Prostate gland (tissue), 2 donors: ENCODE results near the gene HLA-E. TPM values are rescaled to one million over a fixed set of nuclear protein-coding genes. Genes with fewer than 3 reads are reported as not detected.
"Not testable (repeated sequence)": the region's sequence is repeated elsewhere in the genome, so short reads cannot be mapped to it uniquely, and the experiment has no call there.

Source experiments
- DNase-seq: peaks from one replicate; pipeline ENCODE4 v3.0.0-alpha.2; 2019; ENCODE audit warnings: low spot score
- H3K27ac ChIP-seq, 2 donors: fragments of 200-600 bp; sonication (generic); 2 replicates each; pipeline ENCODE4 v1.5.1; 2017 to 2019
- H3K27me3 ChIP-seq: fragments of 200-600 bp; sonication (generic); replicated peaks from 2 replicates; pipeline ENCODE4 v1.5.1; 2019; ENCODE audit not compliant: insufficient read depth
- H3K36me3 ChIP-seq, 2 donors: fragments of 200-600 bp; sonication (generic); 1 replicate in 1 of 2; 2 replicates in 1 of 2; pipeline versions ENCODE4 v1.5.1 to v1.8.1; 2017 to 2019
- H3K4me1 ChIP-seq: fragments of 200-600 bp; sonication (generic); replicated peaks from 2 replicates; pipeline ENCODE4 v1.5.1; 2019
- H3K4me3 ChIP-seq, 2 donors: fragments of 200-600 bp; sonication (generic); 2 replicates each; pipeline ENCODE4 v1.5.1; 2017 to 2019
- H3K9me3 ChIP-seq: fragments of 200-600 bp; sonication (generic); 2 replicates; pipeline ENCODE4 v1.5.1; 2017
- POLR2A ChIP-seq: fragments of 450-650 bp; IDR thresholded peaks from one replicate; pipeline ENCODE4 v1.6.1; 2016; ENCODE audit warnings: antibody characterized with exemption, mild to moderate bottlenecking
- POLR2AphosphoS5 ChIP-seq: sonication (generic); formaldehyde crosslinking; IDR thresholded peaks from one replicate; pipeline ENCODE4 v1.6.1; 2017; ENCODE audit warnings: antibody characterized with exemption
- WGBS: methylation state at CpG from one replicate; pipeline ENCODE4 v1.1.5; 2018; 5-methylcytosine and 5-hydroxymethylcytosine counted together
- intact Hi-C: fragments of 100-400 bp; cut with DNase I; formaldehyde crosslinking; loops from one replicate; pipeline ENCODE4 v1.14.2; 2022
- total RNA-seq, 2 donors: library from RNA; depleted of rRNA; stranded (reverse); fragments of >200 nt; gene quantifications; one replicate each; pipeline ENCODE4 v1.1.0, GENCODE V29; 2016
- TF ChIP-seq, protein P1 (sequence below), 4 experiments: fragments of 200-600 bp in 2 of 4; fragments of 450-650 bp in 2 of 4; sonication (generic) in 2 of 4; IDR thresholded peaks; 1 replicate in 3 of 4; 2 replicates in 1 of 4; pipeline ENCODE4 v1.5.1; 2016 to 2019; ENCODE audit warnings: antibody characterized with exemption in 4 of 4, mild to moderate bottlenecking in 2 of 4, moderate library complexity in 2 of 4

The HLA-E gene
- total RNA-seq, 2 donors from 2014 or later, result 293 to 354 TPM

DNA sequence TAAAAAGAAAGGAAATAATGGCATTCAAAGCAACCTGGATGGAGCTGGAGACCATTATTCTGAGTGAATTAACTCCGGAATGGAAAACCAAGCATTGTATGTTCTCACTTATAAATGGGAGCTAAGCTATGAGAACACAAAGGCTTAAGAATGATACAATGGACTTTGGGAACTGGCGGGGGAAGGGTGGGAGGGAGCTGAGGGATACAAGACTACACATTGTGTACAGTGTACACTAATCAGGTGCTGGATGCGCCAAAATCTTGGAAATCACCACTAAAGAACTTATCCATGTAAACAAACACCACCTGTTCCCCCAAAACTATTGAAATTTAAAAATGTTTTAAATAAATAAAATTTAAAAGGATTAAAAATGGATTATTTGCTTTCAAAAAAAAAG, 4.1 kb upstream of the HLA-E start:
- H3K36me3 ChIP-seq, result no peaks in the 10 kb centered on the region
- no peak overlapping the region for H3K4me3 ChIP-seq
- H3K4me1 ChIP-seq, result no peaks in the 10 kb centered on the region
- peaks cover 15% of the 10 kb centered on the region for H3K27me3 ChIP-seq
- intact Hi-C loops, result no loop called here
- no peak for TF ChIP-seq POLR2A
- no peaks in the 10 kb centered on the region for H3K9me3 ChIP-seq
- no peak overlapping the region for H3K27ac ChIP-seq
- WGBS, result 81% methylated on average over 3 of the region's 3 CpGs
- no peak for DNase-seq

DNA sequence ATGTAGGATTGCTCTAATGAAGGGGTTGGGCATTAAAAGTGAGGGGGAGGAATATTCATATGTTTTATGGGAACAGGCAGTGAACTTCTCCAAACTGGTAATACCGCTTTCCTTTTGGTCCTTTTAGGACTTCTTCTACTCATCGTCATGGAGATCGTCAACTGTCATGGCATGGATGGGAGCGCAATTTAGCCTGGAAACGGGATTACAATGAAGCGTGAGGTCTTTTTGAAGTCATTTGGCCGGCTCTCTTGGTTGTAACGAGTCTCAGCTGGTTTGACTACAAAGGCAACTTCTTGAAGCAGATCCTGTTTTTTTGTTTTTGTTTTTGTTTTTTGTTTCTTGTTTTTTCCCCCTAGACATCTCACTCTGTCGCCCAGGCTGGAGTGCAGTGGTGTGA, 1.4 kb upstream of the HLA-E start:
- TF ChIP-seq, protein P1, sequence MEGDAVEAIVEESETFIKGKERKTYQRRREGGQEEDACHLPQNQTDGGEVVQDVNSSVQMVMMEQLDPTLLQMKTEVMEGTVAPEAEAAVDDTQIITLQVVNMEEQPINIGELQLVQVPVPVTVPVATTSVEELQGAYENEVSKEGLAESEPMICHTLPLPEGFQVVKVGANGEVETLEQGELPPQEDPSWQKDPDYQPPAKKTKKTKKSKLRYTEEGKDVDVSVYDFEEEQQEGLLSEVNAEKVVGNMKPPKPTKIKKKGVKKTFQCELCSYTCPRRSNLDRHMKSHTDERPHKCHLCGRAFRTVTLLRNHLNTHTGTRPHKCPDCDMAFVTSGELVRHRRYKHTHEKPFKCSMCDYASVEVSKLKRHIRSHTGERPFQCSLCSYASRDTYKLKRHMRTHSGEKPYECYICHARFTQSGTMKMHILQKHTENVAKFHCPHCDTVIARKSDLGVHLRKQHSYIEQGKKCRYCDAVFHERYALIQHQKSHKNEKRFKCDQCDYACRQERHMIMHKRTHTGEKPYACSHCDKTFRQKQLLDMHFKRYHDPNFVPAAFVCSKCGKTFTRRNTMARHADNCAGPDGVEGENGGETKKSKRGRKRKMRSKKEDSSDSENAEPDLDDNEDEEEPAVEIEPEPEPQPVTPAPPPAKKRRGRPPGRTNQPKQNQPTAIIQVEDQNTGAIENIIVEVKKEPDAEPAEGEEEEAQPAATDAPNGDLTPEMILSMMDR (IDR thresholded peaks at IDR 0.05), result no peak
- TF ChIP-seq POLR2AphosphoS5, result no peak
- TF ChIP-seq POLR2A, result no peak

DNA sequence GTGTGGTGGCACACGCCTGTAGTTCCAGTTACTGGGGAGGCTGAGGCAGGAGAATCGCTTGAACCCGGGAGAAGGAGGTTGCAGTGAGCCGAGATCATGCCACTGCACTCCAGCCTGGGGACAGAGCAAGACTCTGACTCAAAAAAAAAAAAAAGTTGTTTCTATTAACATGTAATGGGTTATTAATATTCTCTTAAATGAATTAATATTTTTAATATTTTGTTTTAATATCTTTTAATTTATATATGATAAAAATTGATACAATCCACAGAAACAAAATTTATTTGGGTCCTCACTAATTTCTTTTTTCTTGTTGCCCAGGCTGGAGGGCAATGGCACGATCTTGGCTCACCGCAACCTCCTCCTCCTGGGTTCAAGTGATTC, 620 bp upstream of the HLA-E start:
- intact Hi-C loops, H3K9me3 ChIP-seq, H3K4me1 ChIP-seq, H3K36me3 ChIP-seq, H3K27me3 ChIP-seq, DNase-seq: not testable (repeated sequence)
- H3K4me3 ChIP-seq, result peak overlapping the region; percentile 65 to 69
- peak overlapping the region; percentile 94 to 96 for H3K27ac ChIP-seq
- WGBS, result 93% methylated on average over 6 of the region's 6 CpGs

More for the DNA sequence above, 1.4 kb upstream of the HLA-E start:
- no peak for DNase-seq
- H3K4me3 ChIP-seq, result no peak overlapping the region
- WGBS, result 34% methylated on average over 9 of the region's 9 CpGs
- H3K36me3 ChIP-seq, result peaks cover 0 to 4% of the 10 kb centered on the region in 2 donors
- no peaks in the 10 kb centered on the region for H3K4me1 ChIP-seq
- no peak overlapping the region for H3K27ac ChIP-seq
- H3K27me3 ChIP-seq, result peaks cover 2% of the 10 kb centered on the region
- intact Hi-C loops, result no loop called here
- no peaks in the 10 kb centered on the region for H3K9me3 ChIP-seq

DNA sequence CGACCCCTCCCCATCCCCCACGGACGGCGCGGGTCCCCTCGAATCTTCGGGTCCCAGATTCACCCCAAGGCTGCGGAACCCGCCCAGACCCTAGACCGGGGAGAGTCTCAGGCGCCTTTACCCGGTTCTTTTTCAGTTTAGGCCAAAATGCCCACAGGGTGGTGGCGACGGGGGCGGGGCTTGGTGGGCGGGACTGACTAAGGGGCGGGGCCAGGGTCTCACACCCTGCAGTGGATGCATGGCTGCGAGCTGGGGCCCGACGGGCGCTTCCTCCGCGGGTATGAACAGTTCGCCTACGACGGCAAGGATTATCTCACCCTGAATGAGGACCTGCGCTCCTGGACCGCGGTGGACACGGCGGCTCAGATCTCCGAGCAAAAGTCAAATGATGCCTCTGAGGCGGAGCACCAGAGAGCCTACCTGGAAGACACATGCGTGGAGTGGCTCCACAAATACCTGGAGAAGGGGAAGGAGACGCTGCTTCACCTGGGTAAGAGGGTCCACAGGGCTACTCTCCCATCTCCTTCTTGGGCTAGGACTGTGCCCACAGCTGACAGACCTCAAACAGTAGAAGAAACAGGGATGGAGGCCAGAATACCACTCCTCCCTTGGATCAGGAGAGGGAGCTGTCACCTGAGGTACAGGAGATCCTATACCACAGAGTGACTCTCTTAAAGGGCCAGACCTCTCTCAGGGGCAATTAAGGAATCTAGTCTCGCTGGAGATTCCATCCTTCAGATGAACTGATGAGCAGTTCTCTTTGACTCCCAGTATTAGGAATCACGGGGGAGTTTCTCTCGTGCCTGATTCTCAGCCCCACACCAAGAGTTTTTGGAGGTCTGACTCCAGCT, 942 bp downstream of the HLA-E start:
- Histone ChIP-seq H3K27ac (peak overlapping the region; percentile 94 to 96), H3K27me3 (no peaks in the 10 kb centered on the region), H3K36me3 (peaks cover 0 to 4% of the 10 kb centered on the region in 2 donors), H3K4me1 (no peaks in the 10 kb centered on the region), H3K9me3 (no peaks in the 10 kb centered on the region), H3K4me3 (peak overlapping the region; percentile 65 to 69)
- peak; percentile 55 for DNase-seq
- TF ChIP-seq, protein P1 (IDR thresholded peaks at IDR 0.05), result no peak
- peak; percentile 11 for TF ChIP-seq POLR2A
- 17% methylated on average over 38 of the region's 38 CpGs for WGBS
- intact Hi-C loops, result no loop called here

DNA sequence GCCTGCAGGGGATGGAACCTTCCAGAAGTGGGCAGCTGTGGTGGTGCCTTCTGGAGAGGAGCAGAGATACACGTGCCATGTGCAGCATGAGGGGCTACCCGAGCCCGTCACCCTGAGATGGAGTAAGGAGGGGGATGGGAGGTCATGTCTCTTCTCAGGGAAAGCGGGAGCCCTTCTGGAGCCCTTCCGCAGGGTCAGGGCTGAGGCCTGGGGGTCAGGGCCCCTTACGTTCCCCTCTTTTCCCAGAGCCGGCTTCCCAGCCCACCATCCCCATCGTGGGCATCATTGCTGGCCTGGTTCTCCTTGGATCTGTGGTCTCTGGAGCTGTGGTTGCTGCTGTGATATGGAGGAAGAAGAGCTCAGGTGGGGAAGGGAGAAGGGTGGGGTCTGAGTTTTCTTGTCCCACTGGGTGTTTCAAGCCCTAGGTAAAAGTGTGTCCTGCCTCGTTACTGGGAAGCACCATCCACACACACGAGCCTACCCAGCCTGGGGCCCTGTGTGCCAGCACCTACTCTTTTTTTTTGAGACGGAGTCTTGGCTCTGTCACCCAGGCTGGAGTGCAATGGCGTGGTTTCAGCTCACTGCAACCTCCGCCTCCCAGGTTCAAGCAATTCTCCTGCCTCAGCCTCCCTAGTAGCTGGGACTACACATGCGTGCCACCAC, 2.1 kb downstream of the HLA-E start:
- DNase-seq, H3K27me3 ChIP-seq, intact Hi-C loops, H3K36me3 ChIP-seq, H3K4me1 ChIP-seq, H3K9me3 ChIP-seq, H3K27ac ChIP-seq: not testable (repeated sequence)
- H3K4me3 ChIP-seq, result peak overlapping the region in 1 of 2 donors; percentile 65
- WGBS, result 83% methylated on average over 14 of the region's 14 CpGs

DNA sequence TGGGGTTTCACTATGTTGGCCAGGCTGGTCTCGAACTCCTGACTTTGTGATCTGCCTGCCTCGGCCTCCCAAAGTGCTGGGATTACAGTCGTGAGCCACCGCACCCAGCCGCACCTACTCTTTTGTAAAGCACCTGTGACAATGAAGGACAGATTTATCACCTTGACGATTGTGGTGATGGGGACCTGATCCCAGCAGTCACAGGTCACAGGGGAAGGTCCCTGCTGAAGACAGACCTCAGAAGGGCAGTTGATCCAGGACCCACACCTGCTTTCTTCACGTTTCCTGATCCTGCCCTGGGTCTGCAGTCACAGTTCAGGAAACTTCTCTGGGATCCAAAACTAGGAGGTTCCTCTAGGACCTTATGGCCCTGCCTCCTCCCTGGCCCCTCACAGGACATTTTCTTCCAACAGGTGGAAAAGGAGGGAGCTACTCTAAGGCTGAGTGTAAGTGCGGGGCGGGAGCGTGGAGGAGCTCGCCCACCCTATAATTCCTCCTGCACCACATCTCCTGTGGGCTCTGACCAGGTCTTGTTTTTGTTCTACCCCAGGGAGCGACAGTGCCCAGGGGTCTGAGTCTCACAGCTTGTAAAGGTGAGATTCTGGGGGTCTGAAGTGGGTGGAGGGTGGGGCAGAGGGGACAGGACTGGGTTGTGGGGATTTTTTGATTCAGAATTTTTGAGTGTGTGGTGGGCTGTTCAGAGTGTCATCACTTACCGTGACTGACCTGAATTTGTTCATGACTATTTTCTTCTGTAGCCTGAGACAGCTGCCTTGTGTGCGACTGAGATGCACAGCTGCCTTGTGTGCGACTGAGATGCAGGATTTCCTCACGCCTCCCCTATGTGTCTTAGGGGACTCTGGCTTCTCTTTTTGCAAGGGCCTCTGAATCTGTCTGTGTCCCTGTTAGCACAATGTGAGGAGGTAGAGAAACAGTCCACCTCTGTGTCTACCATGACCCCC, 3.0 kb downstream of the HLA-E start:
- Histone ChIP-seq H3K4me3 (no peak overlapping the region), H3K27ac (no peak overlapping the region), H3K9me3 (no peaks in the 10 kb centered on the region), H3K36me3 (peaks cover 0 to 4% of the 10 kb centered on the region in 2 donors), H3K4me1 (no peaks in the 10 kb centered on the region), H3K27me3 (no peaks in the 10 kb centered on the region)
- 86% methylated on average over 16 of the region's 16 CpGs for WGBS
- TF ChIP-seq POLR2A (no peak), POLR2AphosphoS5 (no peak)
- TF ChIP-seq, protein P1 (IDR thresholded peaks at IDR 0.05), result no peak
- DNase-seq, result no peak
- intact Hi-C loops, result no loop called here
